HCT116 (cell line): Measurements from ENCODE around the gene ZDHHC15.

Experiments
- EZH2 ChIP-seq: fragments of 200-600 bp; sonication (generic); IDR thresholded peaks from 2 replicates; pipeline ENCODE4 v1.6.1; 2017; ENCODE audit warnings: antibody characterized with exemption, mixed run types
- TCF7L2 ChIP-seq: IDR thresholded peaks from 2 replicates; pipeline ENCODE4 v1.7.0; 2011; ENCODE audit warnings: borderline replicate concordance, inconsistent platforms; ENCODE audit not compliant: insufficient read depth, insufficient read length; ENCODE audit errors: extremely low read depth
- TF ChIP-seq, protein P1 (sequence below), 3 experiments: fragments of 200-600 bp in 1 of 3; sonication (generic) in 1 of 3; IDR thresholded peaks in 2 of 3; conservative IDR thresholded peaks in 1 of 3; 2 replicates each; pipeline ENCODE4 v1.5.1; 2012 to 2017; ENCODE audit warnings: low read depth in 2 of 3, low read length in 2 of 3, antibody characterized with exemption in 1 of 3, borderline replicate concordance in 1 of 3, control low read depth in 1 of 3, mild to moderate bottlenecking in 1 of 3, mixed read lengths in 1 of 3, mixed run types in 1 of 3, moderate library complexity in 1 of 3; ENCODE audit not compliant: insufficient read depth in 1 of 3

DNA sequence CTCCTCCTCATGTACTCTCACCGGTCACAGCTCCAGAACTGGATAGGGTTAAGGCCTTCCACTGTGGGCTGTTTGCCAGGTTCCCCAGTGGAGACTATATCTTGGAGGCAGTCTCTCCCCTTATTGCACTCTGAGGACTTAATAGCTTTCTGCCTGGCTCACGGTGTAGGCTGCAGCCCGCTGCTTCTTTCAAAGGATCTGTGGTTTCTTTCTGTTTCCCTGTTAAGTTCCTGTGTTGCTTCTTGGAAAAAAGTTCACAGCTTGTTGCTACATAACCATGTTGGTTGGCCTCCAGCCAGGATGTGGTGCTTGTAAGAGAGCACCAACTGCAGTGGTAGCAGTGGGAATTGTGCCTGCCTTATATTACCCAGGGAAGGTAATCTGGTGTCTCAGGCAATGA is 24.9 kb upstream of the ZDHHC15 start:
- no peak for TF ChIP-seq TCF7L2
- TF ChIP-seq, protein P1, sequence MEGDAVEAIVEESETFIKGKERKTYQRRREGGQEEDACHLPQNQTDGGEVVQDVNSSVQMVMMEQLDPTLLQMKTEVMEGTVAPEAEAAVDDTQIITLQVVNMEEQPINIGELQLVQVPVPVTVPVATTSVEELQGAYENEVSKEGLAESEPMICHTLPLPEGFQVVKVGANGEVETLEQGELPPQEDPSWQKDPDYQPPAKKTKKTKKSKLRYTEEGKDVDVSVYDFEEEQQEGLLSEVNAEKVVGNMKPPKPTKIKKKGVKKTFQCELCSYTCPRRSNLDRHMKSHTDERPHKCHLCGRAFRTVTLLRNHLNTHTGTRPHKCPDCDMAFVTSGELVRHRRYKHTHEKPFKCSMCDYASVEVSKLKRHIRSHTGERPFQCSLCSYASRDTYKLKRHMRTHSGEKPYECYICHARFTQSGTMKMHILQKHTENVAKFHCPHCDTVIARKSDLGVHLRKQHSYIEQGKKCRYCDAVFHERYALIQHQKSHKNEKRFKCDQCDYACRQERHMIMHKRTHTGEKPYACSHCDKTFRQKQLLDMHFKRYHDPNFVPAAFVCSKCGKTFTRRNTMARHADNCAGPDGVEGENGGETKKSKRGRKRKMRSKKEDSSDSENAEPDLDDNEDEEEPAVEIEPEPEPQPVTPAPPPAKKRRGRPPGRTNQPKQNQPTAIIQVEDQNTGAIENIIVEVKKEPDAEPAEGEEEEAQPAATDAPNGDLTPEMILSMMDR (IDR thresholded peaks at IDR 0.05 in 2 of 3, conservative IDR thresholded peaks at IDR 0.05 in 1 of 3; ENCODE audit: borderline replicate concordance in 1 of 3, insufficient read depth in 1 of 3, low read depth in 2 of 3, low read length in 2 of 3), result no peak
- TF ChIP-seq EZH2, result no peak
